PC-9 (cell line): ENCODE results near the gene OR5K1.

Experiments used
- CTCF ChIP-seq: fragments of 200-600 bp; sonication (generic); conservative IDR thresholded peaks from 2 replicates; pipeline ENCODE4 v1.6.1; 2017; ENCODE audit warnings: mixed run types, antibody characterized with exemption, mild to moderate bottlenecking, moderate library complexity
- EZH2 ChIP-seq: fragments of 200-600 bp; sonication (generic); IDR thresholded peaks from 2 replicates; pipeline ENCODE4 v1.8.0; 2017; ENCODE audit warnings: antibody characterized with exemption, low read depth

GRCh38 chr3:98518816-98519215 lies 55.8 kb downstream of the OR5K1 start:
- TF ChIP-seq CTCF (no peak), EZH2 (no peak)
